Measurements from ENCODE around the gene NANOS2.

NANOS2 gene

DNA sequence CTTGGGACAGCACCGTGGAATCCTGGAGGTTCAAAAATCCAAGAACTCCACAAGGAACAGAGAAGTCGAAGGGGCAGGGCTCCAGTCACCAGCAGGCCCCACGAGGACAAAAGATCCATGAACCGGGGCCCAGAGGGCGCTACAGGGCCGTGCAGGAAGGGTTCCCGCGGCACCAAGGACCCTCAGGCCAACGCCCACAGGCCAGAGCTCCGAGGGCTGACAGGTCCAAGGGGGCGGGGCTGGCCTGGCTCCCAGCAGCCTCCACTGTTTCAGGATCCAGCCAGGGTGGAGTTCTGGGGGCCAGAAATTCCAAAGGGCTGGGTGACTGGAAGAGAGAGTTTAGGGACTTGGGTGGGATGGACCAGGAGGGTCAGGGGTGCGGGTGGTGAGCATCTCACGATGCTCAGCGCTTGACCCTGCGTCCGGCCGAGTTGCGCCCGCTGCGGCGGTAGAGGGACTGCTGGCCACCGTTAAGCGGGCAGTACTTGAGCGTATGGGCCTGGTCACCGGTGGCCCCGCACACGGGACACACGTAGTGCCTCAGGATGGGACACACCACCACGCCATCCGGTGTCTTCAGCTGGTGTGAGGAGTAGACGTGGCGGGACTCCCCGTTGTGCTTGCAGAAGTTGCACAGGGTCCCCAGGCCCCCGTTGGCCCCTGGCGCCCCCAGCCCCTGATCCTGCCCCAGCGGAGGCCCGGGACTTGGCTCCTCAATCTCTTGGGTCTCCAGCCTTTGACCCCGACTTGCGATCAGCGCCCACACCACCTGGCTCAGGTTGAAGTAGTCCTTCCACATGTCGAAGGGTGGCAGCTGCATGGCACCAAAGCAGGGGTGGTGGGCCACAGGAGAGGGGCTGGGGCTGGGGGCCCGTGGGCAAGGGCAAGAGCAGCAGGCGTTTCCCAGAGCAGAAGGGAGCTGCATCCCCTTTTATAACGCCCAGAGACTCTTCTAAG lies at the start of gene NANOS2:
NANOS2 (minus strand) TSS at position 905 of the 957 bp plus-strand sequence; CDS start at position 820, 85 bp downstream.
- DNase-seq: no peak

DNA sequence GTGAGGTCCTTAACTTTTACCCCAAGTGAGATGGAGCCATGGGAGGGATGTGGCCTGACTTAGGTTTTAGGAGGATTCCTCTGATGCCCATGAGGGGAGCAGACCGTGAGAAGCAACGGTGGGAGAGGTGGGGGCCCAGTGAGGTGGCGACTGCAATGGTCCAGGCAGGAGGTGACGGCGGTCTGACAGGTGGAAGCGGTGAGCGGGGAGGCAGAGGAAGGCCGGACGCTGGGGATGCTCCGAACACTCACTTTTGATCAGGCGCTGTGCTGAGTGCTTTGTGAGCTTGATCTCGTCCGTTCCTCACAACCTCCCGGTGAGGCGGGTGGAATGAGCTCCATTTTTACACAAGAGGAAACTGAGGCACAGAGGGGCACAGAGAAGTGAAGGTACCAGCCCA lies 47.4 kb upstream of the NANOS2 start:
- no peak for DNase-seq

DNA sequence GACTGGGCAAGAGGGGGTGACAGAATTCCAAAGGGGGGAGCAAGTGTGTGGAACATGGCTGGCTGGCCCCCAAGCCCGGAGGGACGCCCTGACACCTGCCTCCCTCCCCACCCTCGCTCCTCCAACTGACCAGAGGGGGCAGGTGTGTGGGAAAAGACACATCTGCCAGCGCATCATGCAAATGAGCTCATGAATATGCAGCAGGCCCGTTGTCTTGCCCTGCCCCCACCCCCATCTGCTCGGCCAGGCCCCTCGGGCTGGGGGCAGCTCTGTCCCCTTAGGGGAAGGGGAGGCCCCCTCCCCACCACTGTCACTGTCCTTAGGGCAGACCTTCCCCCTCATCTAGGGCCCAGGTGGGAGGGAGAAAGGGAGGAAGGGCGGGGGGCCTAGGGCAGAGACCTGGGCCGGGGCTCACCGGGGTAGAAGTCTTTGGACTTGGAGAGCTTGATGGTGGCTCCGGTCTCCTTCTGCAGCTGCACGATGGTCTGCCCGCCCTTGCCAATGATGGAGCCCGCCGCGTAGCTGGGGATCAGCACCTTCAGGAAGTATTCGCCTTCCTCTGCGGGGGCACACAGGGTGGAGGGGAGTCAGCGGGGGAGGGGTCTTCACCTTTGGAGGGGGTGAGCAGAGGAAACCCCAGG lies 46.1 kb upstream of the NANOS2 start:
- DNase-seq: no peak

- no peak for DNase-seq
These were observed 45.0 kb upstream of the NANOS2 start for GRCh38 chr19:45959517-45960025.

GRCh38 chr19:45958769-45959516 lies 44.4 kb upstream of the NANOS2 start:
- DNase-seq: no peak

DNA sequence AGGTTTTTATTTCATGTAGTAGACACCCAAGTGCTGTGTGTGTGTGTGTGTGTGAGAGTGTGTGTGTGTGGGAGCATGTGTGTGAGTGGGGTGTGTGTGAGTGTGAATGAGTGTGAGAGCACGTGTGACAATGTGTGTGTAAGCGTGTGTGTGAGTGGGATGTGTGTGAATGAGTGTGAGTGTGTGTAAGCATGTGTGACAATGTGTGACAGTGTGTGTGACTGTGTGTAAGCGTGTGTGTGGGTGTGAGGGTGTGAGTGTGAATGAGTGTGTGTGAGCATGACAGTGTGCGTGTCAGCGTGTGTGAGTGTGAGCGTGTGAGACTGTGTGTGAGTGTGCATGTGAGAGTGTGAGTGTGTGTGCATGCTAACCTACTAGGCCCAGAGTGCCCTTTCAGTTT lies 43.7 kb upstream of the NANOS2 start:
- DNase-seq: no peak

GRCh38 chr19:45955905-45956608 lies 41.5 kb upstream of the NANOS2 start:
- DNase-seq: no peak

- no peak for DNase-seq
These were observed 39.6 kb upstream of the NANOS2 start for GRCh38 chr19:45954156-45954555.

GRCh38 chr19:45953676-45954075 lies 39.1 kb upstream of the NANOS2 start:
- no peak for DNase-seq

- peak; percentile 57 to 64 for DNase-seq
These were observed 38.3 kb upstream of the NANOS2 start for GRCh38 chr19:45952686-45953505.

GRCh38 chr19:45952341-45952685 lies 37.7 kb upstream of the NANOS2 start:
- DNase-seq: no peak

GRCh38 chr19:45947926-45948325 lies 33.3 kb upstream of the NANOS2 start:
- no peak for DNase-seq

DNA sequence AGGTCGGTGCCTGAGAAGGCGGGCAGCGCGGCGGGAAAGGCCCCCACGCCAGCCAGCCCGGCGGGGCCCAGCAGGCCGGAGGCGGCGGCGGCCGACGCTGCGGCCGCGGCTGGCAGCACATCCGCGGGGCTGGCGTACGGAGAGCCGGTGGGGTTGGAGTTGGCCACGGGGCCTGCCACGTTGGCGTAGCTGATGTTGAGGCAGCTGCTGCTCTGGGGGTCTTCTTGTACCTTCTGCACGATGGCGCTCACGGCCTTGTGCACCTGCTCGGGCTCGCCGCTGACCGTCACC lies 25.9 kb upstream of the NANOS2 start:
- DNase-seq: no peak

DNA sequence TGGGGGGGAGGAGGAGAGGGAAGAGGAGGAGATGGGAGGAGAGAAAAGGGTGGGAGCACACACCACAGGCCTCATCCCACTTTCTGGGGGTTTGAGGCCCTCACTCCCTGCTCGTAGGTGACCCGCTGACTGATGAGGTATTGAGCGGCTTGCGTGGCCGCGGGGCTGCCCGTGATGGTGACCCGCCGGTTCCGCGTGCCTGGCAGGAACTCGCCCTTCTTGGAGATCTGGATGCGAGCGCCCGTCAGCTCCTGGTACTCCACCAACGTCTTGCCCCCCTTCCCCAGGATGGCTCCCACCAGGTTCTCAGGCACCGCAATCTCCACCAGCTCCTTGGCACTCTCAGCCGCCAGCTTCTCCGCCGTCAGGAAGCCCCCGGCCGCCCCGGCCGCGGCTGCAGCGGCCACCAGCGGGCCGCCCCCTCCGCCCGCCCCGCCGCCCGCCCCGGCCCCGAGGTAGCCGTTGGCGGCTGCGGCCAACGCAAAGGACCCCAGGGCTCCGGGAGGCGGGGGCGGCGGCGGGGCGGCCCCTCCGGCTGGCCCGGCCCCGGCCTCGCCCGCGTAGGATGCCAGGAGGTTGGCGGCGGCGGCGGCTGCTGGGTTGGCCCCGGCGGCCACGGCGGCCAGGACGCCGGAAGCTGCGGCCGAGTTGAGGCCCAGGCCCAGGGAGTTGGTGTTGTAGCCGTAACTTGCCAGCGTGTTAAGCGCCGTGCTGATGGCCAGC lies 25.4 kb upstream of the NANOS2 start:
- DNase-seq: no peak

DNA sequence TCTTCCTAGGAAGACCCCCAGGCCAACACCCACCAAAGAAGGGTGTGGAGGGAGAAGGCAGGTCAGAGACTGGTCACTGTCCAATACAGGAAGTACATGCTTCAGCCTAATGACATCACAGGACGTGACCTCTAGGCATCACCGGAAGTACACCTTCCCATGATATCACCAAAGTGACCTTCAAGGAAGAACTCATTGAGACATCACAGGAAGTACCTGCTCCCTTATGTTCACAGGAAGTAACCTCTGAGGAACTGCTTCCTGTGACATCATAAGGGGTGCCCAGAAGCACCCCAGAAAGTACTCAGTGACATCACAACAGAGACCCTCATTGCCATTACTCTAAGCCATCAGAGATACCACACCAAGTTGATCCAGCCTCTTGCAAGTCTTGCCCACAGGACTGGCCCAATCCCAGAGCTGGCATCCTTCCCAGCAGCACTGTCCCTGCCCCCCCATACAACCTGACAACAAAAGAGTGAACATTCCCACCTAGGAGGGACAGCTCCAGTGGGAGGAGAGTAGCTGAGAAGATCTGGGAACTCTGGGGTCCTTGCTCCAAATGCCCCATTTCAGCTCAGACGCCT lies 24.2 kb upstream of the NANOS2 start:
- no peak for DNase-seq

- no peak for DNase-seq
These were observed 20.7 kb upstream of the NANOS2 start for GRCh38 chr19:45935267-45935666.

DNA sequence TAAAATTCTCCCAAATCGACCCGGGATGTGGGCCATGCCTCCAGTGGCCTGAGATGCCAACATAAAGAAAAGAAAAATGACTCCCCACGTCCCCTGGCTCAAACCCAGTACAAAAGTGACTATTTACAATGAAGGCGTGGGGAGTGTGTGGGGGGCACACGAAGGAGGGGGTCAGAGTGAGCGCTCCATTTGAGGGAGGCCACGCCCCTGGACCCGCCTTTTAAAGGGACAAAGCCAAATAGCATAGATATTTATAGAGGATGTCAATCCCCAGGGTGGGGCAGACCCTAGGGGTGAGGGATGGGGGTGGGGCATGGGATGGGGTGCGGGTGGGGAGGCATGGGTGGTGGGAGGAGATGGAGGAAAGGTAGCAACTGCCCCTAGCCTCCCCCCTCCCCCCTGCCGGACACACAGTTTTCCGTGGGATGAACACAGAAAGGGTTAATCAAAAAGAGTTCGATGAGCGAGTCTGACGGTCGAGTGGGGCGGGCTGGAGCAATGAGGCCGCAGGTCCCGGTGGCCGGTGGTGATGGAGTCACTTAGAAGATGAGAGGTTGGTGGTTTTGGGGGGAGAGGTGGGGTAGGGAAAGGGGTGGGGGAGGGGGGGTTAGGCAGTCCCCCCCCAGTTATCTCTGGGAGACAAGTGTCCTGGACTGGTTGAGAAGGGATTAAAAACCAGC lies 20.1 kb upstream of the NANOS2 start:
- DNase-seq: no peak

GRCh38 chr19:45933759-45934158 lies 19.2 kb upstream of the NANOS2 start:
- no peak for DNase-seq

- no peak for DNase-seq
These were observed 16.5 kb upstream of the NANOS2 start for GRCh38 chr19:45931055-45931454.

- no peak for DNase-seq
These were observed 14.7 kb upstream of the NANOS2 start for GRCh38 chr19:45929247-45929646.

Data from activated T-cell treated with anti-CD3 and anti-CD28 coated beads, Interleukin-2, amount 50 U/mL, for 48 hours (primary cell).